GM19452 (cell line): ENCODE measurements around the gene CDKN2B.
A peak's percentile ranks its signal among the peaks of the same experiment; 100 is the strongest.

Experiments used
- ATAC-seq: cut with Tn5 transposase; IDR thresholded peaks from one replicate; pipeline ENCODE4 v1.9.1; 2021; ENCODE audit not compliant: unreplicated experiment

CDKN2B gene

GRCh38 chr9:21995006-21995665 lies 14.0 kb downstream of the CDKN2B start:
- ATAC-seq = peak; percentile 84

DNA sequence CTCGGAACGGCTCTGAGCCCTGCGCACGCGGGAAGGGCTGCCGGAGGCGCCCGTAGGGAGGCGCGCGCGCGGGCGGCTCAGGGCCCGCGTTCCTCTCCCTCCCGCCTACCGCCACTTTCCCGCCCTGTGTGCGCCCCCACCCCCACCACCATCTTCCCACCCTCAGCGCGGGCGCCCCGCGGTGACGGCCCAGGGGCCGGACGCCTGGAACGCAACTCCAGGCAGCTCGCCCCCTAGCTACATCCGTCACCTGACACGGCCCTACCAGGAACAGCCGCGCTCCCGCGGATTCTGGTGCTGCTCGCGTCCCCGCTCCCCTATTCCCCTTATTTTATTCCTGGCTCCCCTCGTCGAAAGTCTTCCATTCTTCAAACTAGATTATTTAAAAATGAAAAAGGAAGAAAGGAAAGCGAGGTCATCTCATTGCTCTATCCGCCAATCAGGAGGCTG lies 14.5 kb downstream of the CDKN2B start, which contains the start of gene CDKN2B-AS1:
TSS of gene CDKN2B-AS1 (plus strand) at position 236 of the 450 bp plus-strand sequence.
- ATAC-seq = peak; percentile 42

GRCh38 chr9:21993893-21994555 lies 15.1 kb downstream of the CDKN2B start, which contains the start of gene CDKN2A:
Gene CDKN2A, minus strand, starts transcription at chr9:21994392.
- ATAC-seq = peak; percentile 40

DNA sequence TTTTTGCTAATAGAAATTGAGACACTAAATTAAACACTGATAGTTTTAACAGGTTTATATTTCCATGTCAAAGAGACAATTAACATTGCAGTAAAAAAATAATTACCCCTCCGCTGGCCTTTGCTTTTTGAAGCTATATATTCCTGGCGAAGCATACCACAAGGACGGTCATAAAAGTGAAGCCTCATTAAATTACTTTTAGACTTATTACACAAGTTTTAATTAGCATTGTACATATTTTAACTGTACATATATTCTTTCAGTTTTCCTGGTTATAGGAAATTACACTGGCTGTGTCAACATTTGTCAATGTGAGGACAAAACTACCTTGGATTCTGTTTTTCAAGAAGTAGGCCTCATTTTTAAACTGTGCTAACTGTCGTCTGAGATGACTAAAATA lies 16.1 kb downstream of the CDKN2B start:
- no peak for ATAC-seq

GRCh38 chr9:21991072-21991959 lies 17.8 kb downstream of the CDKN2B start:
- ATAC-seq = no peak

- no peak for ATAC-seq
Observed at GRCh38 chr9:21989440-21990189, 19.5 kb downstream of the CDKN2B start.

GRCh38 chr9:21988056-21988990 lies 20.8 kb downstream of the CDKN2B start:
- ATAC-seq = no peak

DNA sequence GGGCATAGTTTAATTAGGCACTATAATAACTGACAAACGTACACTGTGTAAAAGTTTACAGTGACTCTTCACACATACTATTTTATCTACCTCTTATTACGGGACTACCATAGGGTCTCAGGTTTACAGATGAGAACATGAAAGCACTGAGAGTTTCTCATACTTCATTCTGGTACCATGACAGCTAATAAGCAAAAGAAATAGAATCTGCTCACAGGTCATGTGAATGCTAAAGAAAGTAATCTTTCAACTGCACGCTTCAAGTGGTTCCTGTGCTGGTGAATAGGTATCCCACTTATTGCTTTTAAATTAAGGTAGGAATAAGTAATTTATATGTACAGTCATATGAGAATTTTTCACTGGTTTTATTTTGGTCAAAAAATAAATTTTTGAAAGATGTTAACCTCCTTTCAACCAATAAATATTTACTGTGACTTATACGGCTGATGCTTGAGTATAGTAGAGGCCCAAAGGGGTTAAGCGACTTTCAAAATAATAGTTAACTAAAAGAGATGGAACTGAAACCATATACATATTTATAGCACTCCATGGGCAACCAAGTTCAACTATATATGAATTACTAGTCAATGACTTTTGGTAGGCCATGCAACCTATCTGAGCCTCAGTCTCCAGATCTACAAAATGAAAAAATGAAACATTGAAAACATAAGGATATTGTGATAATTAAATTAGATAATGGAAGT lies 23.0 kb downstream of the CDKN2B start:
- ATAC-seq = peak; percentile 45

- no peak for ATAC-seq
Observed at GRCh38 chr9:21984101-21984500, 25.0 kb downstream of the CDKN2B start.

DNA sequence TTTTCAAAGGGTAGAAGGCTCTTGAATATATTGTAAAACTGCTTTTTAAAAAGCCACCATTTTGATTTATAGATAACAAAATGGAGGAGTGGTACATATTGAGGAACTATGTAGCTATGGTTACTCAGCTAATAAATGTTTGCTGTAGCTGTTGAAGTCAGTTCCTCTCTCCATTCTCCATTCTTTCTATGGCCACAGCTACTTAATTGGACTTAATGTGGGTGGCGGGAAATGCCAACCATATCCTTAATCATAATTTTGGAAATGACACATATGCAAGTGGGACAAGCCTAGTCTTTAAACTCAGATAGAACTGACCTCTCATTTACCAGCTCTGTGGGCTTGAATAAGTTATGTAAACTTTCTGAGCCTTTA lies 25.6 kb downstream of the CDKN2B start:
- ATAC-seq = no peak

GRCh38 chr9:21982861-21983560 lies 26.1 kb downstream of the CDKN2B start:
- no peak for ATAC-seq

- no peak for ATAC-seq
Observed at GRCh38 chr9:21982391-21982790, 26.7 kb downstream of the CDKN2B start.

DNA sequence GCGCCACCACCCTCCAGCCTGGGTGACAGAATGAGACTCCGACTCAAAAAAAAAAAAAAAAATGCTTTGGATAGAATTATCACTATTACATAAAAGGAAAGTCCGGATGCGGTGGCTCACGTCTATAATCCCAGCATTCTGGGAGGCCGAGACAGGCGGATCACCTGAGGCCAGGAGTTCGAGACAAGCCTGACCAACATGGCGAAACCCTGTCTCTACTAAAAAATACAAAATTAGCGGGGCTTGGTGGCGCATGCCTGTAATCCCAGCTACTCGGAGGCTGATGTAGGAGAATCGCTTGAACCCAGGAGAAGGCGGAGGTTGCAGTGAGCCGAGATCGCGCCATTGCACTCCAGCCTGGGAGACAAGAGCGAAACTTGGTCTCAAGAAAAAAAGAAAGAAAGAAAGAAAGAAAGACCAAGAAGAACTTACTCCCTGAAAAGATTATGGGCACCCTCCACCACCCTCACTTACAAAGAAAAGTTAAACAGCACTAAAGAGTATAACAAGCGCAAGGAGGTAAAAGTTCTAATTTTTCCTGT lies 32.7 kb downstream of the CDKN2B start:
- no peak for ATAC-seq

GRCh38 chr9:21974722-21975409 lies 34.2 kb downstream of the CDKN2B start:
- ATAC-seq = peak; percentile 69

GRCh38 chr9:21974343-21974721 lies 34.8 kb downstream of the CDKN2B start:
- ATAC-seq = no peak

DNA sequence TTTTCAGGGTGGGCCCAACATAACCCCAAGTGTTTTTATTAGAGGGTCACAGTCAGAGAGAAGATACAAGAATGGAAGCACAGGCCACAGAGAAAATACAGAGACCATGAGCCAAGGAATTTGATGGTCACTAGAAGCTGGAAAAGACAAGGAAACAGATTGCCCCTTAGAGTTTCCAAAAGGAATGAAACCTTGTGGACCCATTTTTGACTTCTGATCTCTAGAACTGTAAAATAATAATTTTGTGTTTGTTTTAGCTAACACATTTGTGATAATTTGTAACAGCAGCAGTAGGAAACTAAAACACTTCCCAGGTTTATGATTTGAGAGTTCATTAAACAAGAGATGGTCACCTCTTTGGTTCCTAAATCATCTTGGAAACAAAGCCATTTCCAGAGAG lies 36.7 kb downstream of the CDKN2B start:
- no peak for ATAC-seq

DNA sequence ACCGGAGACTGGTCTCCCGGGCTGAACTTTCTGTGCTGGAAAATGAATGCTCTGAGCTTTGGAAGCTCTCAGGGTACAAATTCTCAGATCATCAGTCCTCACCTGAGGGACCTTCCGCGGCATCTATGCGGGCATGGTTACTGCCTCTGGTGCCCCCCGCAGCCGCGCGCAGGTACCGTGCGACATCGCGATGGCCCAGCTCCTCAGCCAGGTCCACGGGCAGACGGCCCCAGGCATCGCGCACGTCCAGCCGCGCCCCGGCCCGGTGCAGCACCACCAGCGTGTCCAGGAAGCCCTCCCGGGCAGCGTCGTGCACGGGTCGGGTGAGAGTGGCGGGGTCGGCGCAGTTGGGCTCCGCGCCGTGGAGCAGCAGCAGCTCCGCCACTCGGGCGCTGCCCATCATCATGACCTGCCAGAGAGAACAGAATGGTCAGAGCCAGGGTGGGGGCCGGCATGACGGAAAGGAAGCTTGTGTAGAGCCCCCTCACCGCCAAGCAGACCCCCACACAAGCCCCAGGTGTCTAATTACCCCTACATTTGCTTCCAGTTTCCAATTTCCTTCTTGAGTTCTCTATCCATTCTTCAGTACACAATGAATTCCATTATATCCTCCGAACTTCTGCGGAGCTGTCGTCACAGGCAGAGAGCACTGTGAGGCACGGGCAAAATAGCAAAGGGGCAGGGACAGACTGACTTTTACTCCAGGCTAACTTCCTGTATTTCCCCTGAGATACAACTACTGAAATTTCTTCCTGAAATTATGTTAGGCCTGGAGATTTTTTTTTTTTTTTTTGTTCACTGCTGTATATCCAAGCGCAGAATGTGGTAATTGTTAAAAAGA lies 38.1 kb downstream of the CDKN2B start:
- no peak for ATAC-seq
